Measurements from ENCODE around the gene DCLK2.

Gene DCLK2

GRCh38 chr4:150259861-150260567 is 181.8 kb downstream of the DCLK2 start (continued):
- TF ChIP-seq ZSCAN5A (tag by site-specific recombination; IDR thresholded peaks at IDR 0.05) (no peak), ZNF148 (tag by site-specific recombination; IDR thresholded peaks at IDR 0.05; ENCODE audit: borderline replicate concordance) (no peak), ZNF426 (tag by site-specific recombination; IDR thresholded peaks at IDR 0.05) (no peak), ZNF660 (tag by site-specific recombination; IDR thresholded peaks at IDR 0.05) (no peak), ZNF510 (tag by site-specific recombination; IDR thresholded peaks at IDR 0.05; ENCODE audit: insufficient replicate concordance) (no peak)

- TF ChIP-seq OVOL3 (tag by site-specific recombination; IDR thresholded peaks at IDR 0.05), result no peak
- no peak for TF ChIP-seq ZSCAN16 (tag by site-specific recombination; IDR thresholded peaks at IDR 0.05)
- no peak for TF ChIP-seq ZNF23 (tag by site-specific recombination; IDR thresholded peaks at IDR 0.05; ENCODE audit: borderline replicate concordance)
- TF ChIP-seq HOXA7 (CRISPR knock-in tag; IDR thresholded peaks at IDR 0.05; ENCODE audit: borderline replicate concordance), result no peak
- no peak for TF ChIP-seq ZFP37 (tag by site-specific recombination; IDR thresholded peaks at IDR 0.05)
- no peak for TF ChIP-seq PRDM4 (tag by site-specific recombination; IDR thresholded peaks at IDR 0.05)
- no peak for TF ChIP-seq ZNF48 (tag by site-specific recombination; IDR thresholded peaks at IDR 0.05)
- no peak for TF ChIP-seq ZNF174 (tag by site-specific recombination; IDR thresholded peaks at IDR 0.05)
- no peak for TF ChIP-seq REPIN1 (tag by site-specific recombination; IDR thresholded peaks at IDR 0.05; ENCODE audit: low read depth)
- TF ChIP-seq MZF1 (tag by site-specific recombination; IDR thresholded peaks at IDR 0.05; ENCODE audit: borderline replicate concordance), result no peak
- TF ChIP-seq ZNF37A (tag by site-specific recombination; IDR thresholded peaks at IDR 0.05), result no peak
- no peak for TF ChIP-seq GLI4 (tag by site-specific recombination; IDR thresholded peaks at IDR 0.05)
- TF ChIP-seq ZNF112 (tag by site-specific recombination; IDR thresholded peaks at IDR 0.05), result no peak
- TF ChIP-seq ZNF274 (IDR thresholded peaks at IDR 0.05; ENCODE audit: low read length), result no peak
- no peak for TF ChIP-seq ZNF274 (tag by site-specific recombination; IDR thresholded peaks at IDR 0.05; ENCODE audit: borderline replicate concordance)
- TF ChIP-seq ZNF214 (tag by site-specific recombination; IDR thresholded peaks at IDR 0.05; ENCODE audit: borderline replicate concordance), result no peak
- TF ChIP-seq TCF7L2 (IDR thresholded peaks at IDR 0.05; ENCODE audit: borderline replicate concordance, low read depth, low read length), result no peak
- no peak for TF ChIP-seq ZNF654 (tag by site-specific recombination; IDR thresholded peaks at IDR 0.05; ENCODE audit: low read depth)
- TF ChIP-seq ZNF394 (tag by site-specific recombination; IDR thresholded peaks at IDR 0.05; ENCODE audit: borderline replicate concordance), result no peak
- no peak for TF ChIP-seq ZNF510 (tag by site-specific recombination; IDR thresholded peaks at IDR 0.05; ENCODE audit: insufficient replicate concordance)
- ChIA-PET CTCF (interaction anchor here (0.8 kb wide), 1 partner anchor 1840 kb away, joined by 5 read pairs; no protein-coding TSS in a partner anchor), POLR2A (no interaction called here)
- Histone ChIP-seq H3K36me3 (ENCODE audit: control insufficient read depth in 2 of 2, insufficient read depth in 1 of 2, low read length in 2 of 2) (peaks cover 0 to 29% of the 10 kb centered on the region in 2 experiments; a peak in 1 of 3 replicates), H3K9me3 (ENCODE audit: control insufficient read depth, insufficient read depth, low read depth, low read length) (no peaks in the 10 kb centered on the region), H3K27ac (ENCODE audit: extremely low read depth, low read depth, low read length) (no peak overlapping the region), H3K4me3 (ENCODE audit: low read depth, low read length) (no peak overlapping the region), H3K4me1 (ENCODE audit: control insufficient read depth, insufficient read depth, low read length) (no peaks in the 10 kb centered on the region)
Measured at GRCh38 chr4:150261571-150261970, 183.3 kb downstream of the DCLK2 start.
